ENCODE measurements around the gene CELF3.

The CELF3 gene

GRCh38 chr1:151705753-151706463, 10.7 kb downstream of the CELF3 start:
- no peak for TF ChIP-seq CTCF (conservative IDR thresholded peaks at IDR 0.05)
- H3K27ac ChIP-seq: no peak overlapping the region

GRCh38 chr1:151705146-151705545, 11.5 kb downstream of the CELF3 start:
- no peak for TF ChIP-seq CTCF (conservative IDR thresholded peaks at IDR 0.05)
- no peak overlapping the region for H3K27ac ChIP-seq

GRCh38 chr1:151704246-151704645, 12.4 kb downstream of the CELF3 start:
- no peak for TF ChIP-seq CTCF (conservative IDR thresholded peaks at IDR 0.05)
- no peak overlapping the region for H3K27ac ChIP-seq

GRCh38 chr1:151703813-151704212, 12.8 kb downstream of the CELF3 start:
- TF ChIP-seq CTCF (conservative IDR thresholded peaks at IDR 0.05): no peak
- H3K27ac ChIP-seq: no peak overlapping the region

- no peak for TF ChIP-seq CTCF (conservative IDR thresholded peaks at IDR 0.05)
- no peak overlapping the region for H3K27ac ChIP-seq
Measured at GRCh38 chr1:151702936-151703335, 13.7 kb downstream of the CELF3 start.

- no peak overlapping the region for H3K27ac ChIP-seq
- TF ChIP-seq CTCF (conservative IDR thresholded peaks at IDR 0.05): no peak
Measured at GRCh38 chr1:151701515-151701914, 15.1 kb downstream of the CELF3 start.

GRCh38 chr1:151693057-151693651, 23.4 kb downstream of the CELF3 start:
- H3K27ac ChIP-seq: no peak overlapping the region
- peak; percentile 94 for TF ChIP-seq CTCF (conservative IDR thresholded peaks at IDR 0.05)
